ENCODE data around the gene APOL6.

Gene APOL6

GRCh38 chr22:35649026-35649553, 844 bp downstream of the APOL6 start:
- Histone ChIP-seq H3K4me1 (ENCODE audit: insufficient read depth, low read length) (peaks cover 9% of the 10 kb centered on the region; the same call in 1 of the 2 replicates), H3K4me3 (ENCODE audit: low read length) (no peak overlapping the region), H3K27ac (ENCODE audit: low read length) (no peak overlapping the region), H3K9me3 (ENCODE audit: insufficient read depth, low read depth, low read length) (no peaks in the 10 kb centered on the region), H3K27me3 (ENCODE audit: insufficient read depth, low read length) (no peaks in the 10 kb centered on the region), H3K9ac (ENCODE audit: low read depth, low read length) (peak overlapping the region; percentile 32; the same call in 1 of the 2 replicates), H3K36me3 (ENCODE audit: insufficient read depth, low read depth, low read length) (no peaks in the 10 kb centered on the region)

- no peaks in the 10 kb centered on the region for H3K9me3 ChIP-seq (ENCODE audit: insufficient read depth, low read depth, low read length)
- H3K27me3 ChIP-seq (ENCODE audit: insufficient read depth, low read length) = no peaks in the 10 kb centered on the region
- peaks cover 9% of the 10 kb centered on the region; the same call in 1 of the 2 replicates for H3K4me1 ChIP-seq (ENCODE audit: insufficient read depth, low read length)
- H3K4me3 ChIP-seq (ENCODE audit: low read length) = no peak overlapping the region
- no peak overlapping the region for H3K27ac ChIP-seq (ENCODE audit: low read length)
- no peaks in the 10 kb centered on the region for H3K36me3 ChIP-seq (ENCODE audit: insufficient read depth, low read depth, low read length)
- no peak overlapping the region for H3K9ac ChIP-seq (ENCODE audit: low read depth, low read length)
Observed at GRCh38 chr22:35649636-35650250, 1.5 kb downstream of the APOL6 start.

DNA sequence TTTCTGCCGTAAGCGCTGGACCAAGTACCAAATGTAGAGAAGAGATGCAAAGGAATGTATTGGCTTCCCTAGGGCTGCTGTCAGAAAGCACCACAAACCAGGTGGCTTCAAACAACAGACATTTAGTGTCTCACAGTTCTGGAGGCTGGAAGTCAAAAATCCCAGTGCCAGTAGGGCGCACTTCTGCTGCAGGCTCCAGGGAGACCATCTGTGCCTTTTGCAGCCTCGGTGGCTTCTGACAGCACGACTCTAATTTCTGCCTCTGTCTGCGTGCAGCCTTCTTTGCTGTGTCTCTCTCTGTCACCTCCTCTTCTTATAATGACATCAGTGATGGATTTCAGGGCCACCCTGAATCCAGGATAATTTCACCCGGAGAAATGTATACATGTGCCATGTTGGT, 2.8 kb downstream of the APOL6 start:
- Histone ChIP-seq H3K4me3 (ENCODE audit: low read length) (no peak overlapping the region), H3K27ac (ENCODE audit: low read length) (no peak overlapping the region), H3K4me1 (ENCODE audit: insufficient read depth, low read length) (peaks cover 9% of the 10 kb centered on the region; the same call in 1 of the 2 replicates), H3K27me3 (ENCODE audit: insufficient read depth, low read length) (no peaks in the 10 kb centered on the region), H3K9me3 (ENCODE audit: insufficient read depth, low read depth, low read length) (no peaks in the 10 kb centered on the region), H3K9ac (ENCODE audit: low read depth, low read length) (no peak overlapping the region), H3K36me3 (ENCODE audit: insufficient read depth, low read depth, low read length) (no peaks in the 10 kb centered on the region)

DNA sequence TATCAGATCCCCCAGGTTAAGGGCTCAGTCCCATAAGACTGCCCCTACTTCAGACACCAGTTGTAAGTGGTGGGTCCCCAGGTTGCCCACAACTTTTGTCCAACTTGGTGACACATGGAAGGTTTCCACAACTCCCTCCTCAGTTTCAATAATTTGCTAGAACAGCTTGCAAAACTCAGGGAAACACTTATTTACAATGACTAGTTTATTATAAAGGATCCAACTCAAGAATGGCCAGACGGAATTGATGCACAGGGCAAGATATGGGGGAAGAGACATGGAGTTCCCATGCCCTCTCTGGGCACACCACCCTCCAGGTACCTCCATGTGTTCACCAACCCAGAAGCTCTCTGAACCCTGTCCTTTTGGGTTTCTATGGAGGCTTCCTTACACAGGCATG, 5.6 kb downstream of the APOL6 start:
- no peak overlapping the region for H3K27ac ChIP-seq (ENCODE audit: low read length)
- H3K4me3 ChIP-seq (ENCODE audit: low read length) = no peak overlapping the region
- peaks cover 2% of the 10 kb centered on the region; the same call in 1 of the 2 replicates for H3K4me1 ChIP-seq (ENCODE audit: insufficient read depth, low read length)
- H3K9me3 ChIP-seq (ENCODE audit: insufficient read depth, low read depth, low read length) = no peaks in the 10 kb centered on the region; the same call in 1 of the 2 replicates
- H3K36me3 ChIP-seq (ENCODE audit: insufficient read depth, low read depth, low read length) = no peaks in the 10 kb centered on the region
- no peak overlapping the region for H3K9ac ChIP-seq (ENCODE audit: low read depth, low read length)
- H3K27me3 ChIP-seq (ENCODE audit: insufficient read depth, low read length) = no peaks in the 10 kb centered on the region

GRCh38 chr22:35656284-35656752, 8.1 kb downstream of the APOL6 start:
- no peak overlapping the region for H3K9ac ChIP-seq (ENCODE audit: low read depth, low read length)
- no peak overlapping the region for H3K4me3 ChIP-seq (ENCODE audit: low read length)
- H3K36me3 ChIP-seq (ENCODE audit: insufficient read depth, low read depth, low read length) = no peaks in the 10 kb centered on the region
- no peaks in the 10 kb centered on the region for H3K27me3 ChIP-seq (ENCODE audit: insufficient read depth, low read length)
- no peak overlapping the region for H3K27ac ChIP-seq (ENCODE audit: low read length)
- no peaks in the 10 kb centered on the region; the same call in 1 of the 2 replicates for H3K9me3 ChIP-seq (ENCODE audit: insufficient read depth, low read depth, low read length)
- peaks cover 7% of the 10 kb centered on the region; the same call in 1 of the 2 replicates for H3K4me1 ChIP-seq (ENCODE audit: insufficient read depth, low read length)

- H3K27ac ChIP-seq (ENCODE audit: low read length) = no peak overlapping the region
- no peaks in the 10 kb centered on the region for H3K36me3 ChIP-seq (ENCODE audit: insufficient read depth, low read depth, low read length)
- H3K4me1 ChIP-seq (ENCODE audit: insufficient read depth, low read length) = peaks cover 13% of the 10 kb centered on the region; the same call in 1 of the 2 replicates
- H3K9me3 ChIP-seq (ENCODE audit: insufficient read depth, low read depth, low read length) = no peaks in the 10 kb centered on the region; the same call in 1 of the 2 replicates
- no peak overlapping the region for H3K9ac ChIP-seq (ENCODE audit: low read depth, low read length)
- no peaks in the 10 kb centered on the region for H3K27me3 ChIP-seq (ENCODE audit: insufficient read depth, low read length)
- no peak overlapping the region for H3K4me3 ChIP-seq (ENCODE audit: low read length)
Observed at GRCh38 chr22:35657571-35658312, 9.5 kb downstream of the APOL6 start.

GRCh38 chr22:35660291-35661127, 12.3 kb downstream of the APOL6 start:
- Histone ChIP-seq H3K36me3 (ENCODE audit: insufficient read depth, low read depth, low read length) (peaks cover 4% of the 10 kb centered on the region), H3K27ac (ENCODE audit: low read length) (no peak overlapping the region), H3K4me1 (ENCODE audit: insufficient read depth, low read length) (peaks cover 19% of the 10 kb centered on the region; the same call in 1 of the 2 replicates)

DNA sequence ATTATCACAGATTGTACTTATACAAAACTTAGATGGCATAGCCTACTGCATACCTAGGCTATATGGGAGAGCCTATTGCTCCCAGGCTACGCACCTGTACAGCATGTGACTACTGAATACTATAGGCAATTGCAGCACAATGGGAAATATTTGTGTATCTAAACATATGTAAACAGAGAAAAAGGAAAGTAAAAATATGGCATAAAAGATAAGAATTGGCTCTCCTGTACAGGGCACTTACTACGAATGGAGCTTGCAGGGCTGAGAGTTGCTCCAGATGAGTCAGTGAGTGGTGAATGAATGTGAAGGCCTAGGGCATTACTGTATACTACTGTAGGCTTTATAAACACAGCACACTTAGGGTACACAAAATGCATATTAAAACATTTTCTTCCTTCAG, 13.2 kb downstream of the APOL6 start:
- Histone ChIP-seq H3K9ac (ENCODE audit: low read depth, low read length) (no peak overlapping the region), H3K9me3 (ENCODE audit: insufficient read depth, low read depth, low read length) (peaks cover 23% of the 10 kb centered on the region), H3K27ac (ENCODE audit: low read length) (no peak overlapping the region), H3K36me3 (ENCODE audit: insufficient read depth, low read depth, low read length) (peaks cover 4% of the 10 kb centered on the region), H3K27me3 (ENCODE audit: insufficient read depth, low read length) (no peaks in the 10 kb centered on the region), H3K4me1 (ENCODE audit: insufficient read depth, low read length) (peaks cover 19% of the 10 kb centered on the region; the same call in 1 of the 2 replicates), H3K4me3 (ENCODE audit: low read length) (no peak overlapping the region)

More at GRCh38 chr22:35660291-35661127, 12.3 kb downstream of the APOL6 start:
- Histone ChIP-seq H3K27me3 (ENCODE audit: insufficient read depth, low read length) (no peaks in the 10 kb centered on the region), H3K9ac (ENCODE audit: low read depth, low read length) (no peak overlapping the region), H3K9me3 (ENCODE audit: insufficient read depth, low read depth, low read length) (peaks cover 13% of the 10 kb centered on the region), H3K4me3 (ENCODE audit: low read length) (no peak overlapping the region)

DNA sequence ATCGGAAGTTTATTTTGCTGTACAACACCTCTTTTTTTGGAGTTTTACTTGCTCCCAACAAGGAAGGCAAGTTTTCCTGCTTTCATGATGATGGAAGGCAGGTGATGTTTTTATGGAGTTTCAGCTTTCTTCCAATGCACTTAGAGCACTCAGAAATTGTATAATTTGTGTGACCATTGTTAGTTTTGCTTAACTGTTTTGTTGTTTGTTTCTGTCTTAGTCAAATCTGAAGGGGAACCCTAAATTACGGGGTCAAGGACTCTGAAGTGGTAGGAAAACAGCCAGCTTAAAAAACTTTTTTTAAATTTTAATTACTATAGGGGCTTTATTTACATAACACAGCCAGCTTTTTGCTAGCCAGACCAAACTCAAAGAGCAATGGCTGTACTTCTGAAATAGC, 14.7 kb downstream of the APOL6 start:
- peaks cover 19% of the 10 kb centered on the region; the same call in 1 of the 2 replicates for H3K4me1 ChIP-seq (ENCODE audit: insufficient read depth, low read length)
- H3K4me3 ChIP-seq (ENCODE audit: low read length) = peak overlapping the region; percentile 46
- H3K27ac ChIP-seq (ENCODE audit: low read length) = no peak overlapping the region
- no peaks in the 10 kb centered on the region for H3K27me3 ChIP-seq (ENCODE audit: insufficient read depth, low read length)
- no peak overlapping the region for H3K9ac ChIP-seq (ENCODE audit: low read depth, low read length)
- H3K9me3 ChIP-seq (ENCODE audit: insufficient read depth, low read depth, low read length) = peaks cover 37% of the 10 kb centered on the region
- H3K36me3 ChIP-seq (ENCODE audit: insufficient read depth, low read depth, low read length) = peaks cover 4% of the 10 kb centered on the region

DNA sequence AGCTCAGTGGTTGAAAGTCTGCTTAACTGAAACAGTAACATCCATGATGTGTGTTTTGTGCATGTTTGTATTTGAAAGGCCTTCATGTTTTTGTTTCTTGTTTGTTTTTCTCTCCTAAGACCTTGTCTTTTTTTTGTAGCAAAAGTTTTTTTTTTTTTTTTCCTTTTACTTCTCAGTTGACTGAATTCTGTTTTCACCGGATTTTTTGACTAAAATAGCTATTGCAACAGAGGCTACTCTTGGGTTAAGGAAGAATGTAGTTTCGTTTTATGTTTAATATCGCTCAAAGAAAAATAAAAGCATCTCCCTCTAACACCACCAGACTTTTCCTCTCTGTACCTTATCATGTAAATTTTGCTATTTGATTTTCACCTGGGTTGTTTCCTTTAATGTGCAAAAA, 15.1 kb downstream of the APOL6 start:
- peak overlapping the region; percentile 46 for H3K4me3 ChIP-seq (ENCODE audit: low read length)
- H3K9ac ChIP-seq (ENCODE audit: low read depth, low read length) = no peak overlapping the region
- no peak overlapping the region for H3K27ac ChIP-seq (ENCODE audit: low read length)
- H3K4me1 ChIP-seq (ENCODE audit: insufficient read depth, low read length) = peaks cover 19% of the 10 kb centered on the region; the same call in 1 of the 2 replicates
- H3K27me3 ChIP-seq (ENCODE audit: insufficient read depth, low read length) = no peaks in the 10 kb centered on the region
- H3K9me3 ChIP-seq (ENCODE audit: insufficient read depth, low read depth, low read length) = peaks cover 40% of the 10 kb centered on the region
- H3K36me3 ChIP-seq (ENCODE audit: insufficient read depth, low read depth, low read length) = peaks cover 4% of the 10 kb centered on the region

GRCh38 chr22:35664955-35665587, 16.8 kb downstream of the APOL6 start:
- no peaks in the 10 kb centered on the region for H3K27me3 ChIP-seq (ENCODE audit: insufficient read depth, low read length)
- H3K36me3 ChIP-seq (ENCODE audit: insufficient read depth, low read depth, low read length) = peaks cover 4% of the 10 kb centered on the region
- H3K4me1 ChIP-seq (ENCODE audit: insufficient read depth, low read length) = peaks cover 19% of the 10 kb centered on the region; the same call in 1 of the 2 replicates
- no peak overlapping the region; the same call in 1 of the 2 replicates for H3K4me3 ChIP-seq (ENCODE audit: low read length)
- no peak overlapping the region for H3K9ac ChIP-seq (ENCODE audit: low read depth, low read length)
- peaks cover 40% of the 10 kb centered on the region for H3K9me3 ChIP-seq (ENCODE audit: insufficient read depth, low read depth, low read length)
- H3K27ac ChIP-seq (ENCODE audit: low read length) = no peak overlapping the region
